LoVo (cell line): ENCODE results near the gene NDUFAF4.
A peak's percentile ranks its signal among the peaks of the same experiment; 100 is the strongest.
"Not testable (repeated sequence)": the region's sequence is repeated elsewhere in the genome, so short reads cannot be mapped to it uniquely, and the experiment has no call there.

Experiments used
- DNase-seq: peaks from one replicate; pipeline ENCODE4 v3.0.0-alpha.2; 2016; ENCODE audit warnings: low spot score

NDUFAF4 gene

DNA sequence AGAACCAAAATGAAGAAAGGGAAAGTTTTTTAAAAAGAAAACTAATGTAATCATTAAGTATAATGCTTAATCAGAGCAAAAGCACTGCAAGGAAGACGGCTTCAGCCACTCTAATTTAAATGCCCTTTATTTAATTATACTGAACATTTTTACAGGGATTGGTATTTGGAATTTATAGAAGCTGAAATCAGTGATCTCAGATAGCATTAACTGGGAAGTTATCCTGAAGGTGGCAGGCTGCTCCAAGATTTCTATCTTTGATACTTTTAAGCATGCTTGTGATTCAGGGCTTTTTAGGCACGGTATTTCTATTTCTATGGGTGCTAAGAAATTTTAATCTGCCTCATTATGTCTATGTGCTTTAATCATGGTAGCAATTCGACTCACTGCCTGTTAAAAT is 1.3 kb upstream of the NDUFAF4 start:
- DNase-seq = peak; percentile 53

DNA sequence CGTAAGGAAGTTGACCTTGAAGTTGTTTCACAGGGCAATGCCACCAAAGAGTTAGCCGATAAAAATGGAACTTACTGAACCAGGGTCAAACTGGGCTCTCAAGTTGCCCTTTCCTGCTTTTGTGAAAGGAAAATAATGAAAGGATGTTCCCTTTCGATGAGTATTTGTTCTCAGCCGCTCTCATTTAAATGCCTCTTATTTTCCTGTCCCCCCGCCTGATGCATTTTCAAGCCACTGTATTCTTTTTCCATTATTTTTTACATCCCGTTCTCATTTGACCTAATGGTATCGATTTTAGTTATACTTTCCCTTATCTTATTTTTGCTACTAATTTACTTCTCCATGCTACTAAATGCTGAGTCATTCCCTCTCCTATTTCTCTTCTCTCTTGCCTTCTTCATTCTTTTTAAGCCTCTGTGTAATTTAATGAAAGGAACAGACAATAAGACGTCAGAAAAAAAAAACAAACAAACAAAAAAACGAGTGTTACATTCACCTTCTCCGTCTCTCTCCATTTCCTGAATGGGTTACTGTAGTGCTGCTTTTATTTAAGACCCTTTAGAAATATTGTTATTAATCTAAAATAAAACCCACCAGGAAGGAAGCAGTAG is 655 bp upstream of the NDUFAF4 start:
- no peak for DNase-seq

DNA sequence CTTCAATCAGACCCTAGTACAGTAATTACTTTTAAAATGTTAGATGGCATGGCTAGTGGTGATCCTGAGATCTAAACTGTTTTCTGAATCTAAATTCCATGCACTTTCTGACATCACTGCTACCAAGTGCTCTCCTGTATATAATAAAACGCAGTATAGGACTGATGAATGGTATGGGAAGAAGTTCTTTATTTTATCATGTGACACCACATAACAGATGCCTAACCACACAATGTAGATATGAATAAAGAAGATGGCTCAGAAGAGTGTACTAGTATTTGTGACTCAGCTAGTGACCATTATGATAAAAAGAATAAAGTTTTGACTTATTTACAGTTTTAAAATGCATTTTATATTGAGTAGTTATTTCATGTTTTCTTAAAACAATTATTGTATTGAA is 8.5 kb downstream of the NDUFAF4 start:
- DNase-seq = no peak

DNA sequence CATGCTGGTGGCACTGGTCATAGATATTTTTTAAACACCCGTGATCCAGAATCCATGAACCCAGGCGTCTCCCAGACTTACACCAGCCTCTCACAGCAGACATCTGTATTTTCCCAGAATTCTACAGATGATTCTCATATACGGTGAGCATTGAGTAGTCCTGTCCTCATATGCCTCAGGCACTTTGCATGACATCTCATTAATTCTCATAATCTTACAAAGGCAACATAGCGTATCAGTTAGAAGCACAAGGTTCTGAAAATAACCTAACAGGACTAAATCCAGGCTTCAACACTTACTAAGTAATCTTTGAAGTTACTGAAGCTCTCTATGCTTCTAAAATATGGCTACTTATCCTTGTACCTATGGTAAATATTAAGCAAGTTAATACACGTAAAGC is 8.9 kb downstream of the NDUFAF4 start:
- no peak for DNase-seq

DNA sequence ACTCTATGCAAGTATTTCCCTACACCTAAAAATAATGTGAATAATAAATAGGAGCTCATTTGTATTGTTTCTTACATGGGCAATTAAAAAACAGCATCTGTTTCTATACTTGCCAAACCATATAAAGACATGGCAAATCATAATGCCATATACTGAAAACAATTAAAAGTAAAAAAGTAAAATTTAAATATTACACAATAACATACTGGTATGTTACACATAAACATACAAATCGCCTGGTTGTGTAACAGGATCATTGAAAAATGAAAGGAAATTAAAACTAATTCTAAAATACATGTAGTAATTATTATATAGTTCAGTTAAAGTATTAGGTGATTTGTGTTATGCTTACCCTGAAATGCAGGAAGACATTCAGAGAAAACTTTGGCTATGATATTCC is 11.2 kb downstream of the NDUFAF4 start:
- no peak for DNase-seq

DNA sequence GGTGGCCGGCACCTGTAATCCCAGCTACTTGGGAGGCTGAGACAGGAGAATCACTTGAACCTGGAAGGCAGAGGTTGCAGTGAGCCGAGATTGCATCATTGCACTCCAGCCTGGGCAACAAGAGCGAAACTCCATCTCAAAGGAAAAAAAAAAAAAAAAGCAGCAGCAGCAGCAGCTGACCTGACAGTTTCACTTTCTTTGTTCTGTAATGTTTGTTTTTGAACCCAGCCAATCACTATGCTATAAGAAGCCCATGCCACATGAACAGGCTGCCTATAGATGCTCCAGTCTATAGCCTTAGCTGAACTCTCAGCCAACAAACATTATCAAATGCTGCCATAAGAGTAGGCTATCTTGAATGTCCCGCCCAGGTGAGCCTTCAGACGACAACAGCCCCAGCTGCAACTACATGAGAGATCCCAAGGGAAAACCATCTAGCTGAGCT is 12.5 kb downstream of the NDUFAF4 start:
- DNase-seq = not testable (repeated sequence)

DNA sequence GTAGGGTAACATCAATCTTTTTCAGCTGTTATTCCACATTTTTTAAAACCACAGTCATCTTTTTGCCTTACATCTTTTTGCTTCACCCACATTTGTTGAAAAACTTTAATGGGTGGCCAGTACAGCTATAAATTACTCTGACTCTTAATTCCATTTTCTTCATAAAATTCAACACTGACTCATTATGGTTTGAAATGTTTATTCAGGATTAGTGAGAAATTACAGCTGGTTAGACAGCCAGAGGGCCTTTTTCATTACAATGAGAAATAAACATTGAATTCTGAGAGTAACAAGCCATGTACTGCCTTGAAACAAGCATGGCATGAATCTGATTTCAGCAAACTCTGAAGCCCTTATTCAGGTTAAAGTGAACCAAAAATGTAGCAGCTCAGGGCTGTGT is 19.5 kb downstream of the NDUFAF4 start:
- no peak for DNase-seq

DNA sequence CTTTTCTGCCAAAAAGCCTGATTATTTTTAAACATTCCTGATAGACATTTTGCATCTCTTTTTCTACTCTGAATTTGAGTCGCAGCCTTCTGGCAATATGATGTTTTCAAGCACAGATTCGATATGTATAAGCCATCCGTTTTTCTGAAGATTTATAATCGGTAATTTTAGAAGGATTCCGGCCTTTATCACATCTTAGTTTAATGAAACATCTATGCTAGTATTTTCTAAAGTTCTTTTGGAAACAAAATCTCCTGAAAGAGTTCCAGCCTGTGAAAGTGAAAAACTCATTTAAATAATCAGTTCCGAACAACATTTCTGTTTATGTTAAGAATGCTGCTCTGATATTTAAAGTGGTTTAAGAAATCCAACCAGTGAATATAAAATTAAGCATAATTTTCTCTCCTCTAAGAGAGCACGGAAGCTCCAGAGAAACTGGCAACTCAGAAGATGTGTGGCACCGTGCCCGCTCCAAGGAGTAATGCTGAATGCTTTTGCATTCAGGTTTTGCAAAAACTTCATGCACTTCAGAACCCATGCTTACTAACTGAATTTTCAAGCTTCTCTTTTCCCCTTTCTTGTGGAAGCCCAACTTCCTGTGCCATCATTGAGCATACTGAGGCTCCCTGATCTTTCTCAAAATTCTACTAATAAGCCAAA is 20.7 kb downstream of the NDUFAF4 start:
- no peak for DNase-seq

DNA sequence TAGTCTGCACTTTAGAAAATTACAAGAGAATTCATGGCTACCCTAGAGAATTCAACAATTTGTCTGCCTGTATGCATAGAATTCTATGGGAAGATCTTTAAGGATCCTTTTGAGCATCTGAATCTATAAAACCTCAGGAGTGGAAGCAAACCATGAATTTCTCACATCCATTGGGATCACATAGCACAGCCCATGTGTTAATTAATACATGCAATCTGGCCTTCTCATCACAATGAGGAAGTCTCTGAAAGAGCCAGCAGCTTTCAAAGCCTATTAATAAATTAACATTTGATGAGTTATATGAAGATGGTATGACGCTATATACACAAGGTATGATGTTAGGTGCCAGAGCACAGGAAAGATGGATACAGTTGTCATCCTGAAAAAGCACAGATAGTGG is 24.7 kb downstream of the NDUFAF4 start:
- no peak for DNase-seq

DNA sequence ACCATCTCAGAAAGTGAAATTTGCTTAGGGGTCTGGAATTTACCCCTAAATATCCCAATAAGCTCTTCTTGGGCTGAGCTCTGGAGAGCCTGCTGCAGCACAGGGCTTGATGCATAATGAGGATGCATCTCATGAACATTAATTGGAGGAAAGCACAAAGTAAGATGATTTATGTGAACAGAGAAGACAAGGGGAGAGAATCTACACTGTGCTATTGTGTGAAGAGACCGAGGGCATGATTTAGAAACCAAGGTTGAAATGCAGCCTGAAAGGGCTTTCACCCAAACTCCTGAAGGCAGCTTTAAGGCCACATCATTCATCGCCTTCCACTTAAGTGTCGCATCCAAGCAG is 32.7 kb downstream of the NDUFAF4 start:
- DNase-seq = no peak

DNA sequence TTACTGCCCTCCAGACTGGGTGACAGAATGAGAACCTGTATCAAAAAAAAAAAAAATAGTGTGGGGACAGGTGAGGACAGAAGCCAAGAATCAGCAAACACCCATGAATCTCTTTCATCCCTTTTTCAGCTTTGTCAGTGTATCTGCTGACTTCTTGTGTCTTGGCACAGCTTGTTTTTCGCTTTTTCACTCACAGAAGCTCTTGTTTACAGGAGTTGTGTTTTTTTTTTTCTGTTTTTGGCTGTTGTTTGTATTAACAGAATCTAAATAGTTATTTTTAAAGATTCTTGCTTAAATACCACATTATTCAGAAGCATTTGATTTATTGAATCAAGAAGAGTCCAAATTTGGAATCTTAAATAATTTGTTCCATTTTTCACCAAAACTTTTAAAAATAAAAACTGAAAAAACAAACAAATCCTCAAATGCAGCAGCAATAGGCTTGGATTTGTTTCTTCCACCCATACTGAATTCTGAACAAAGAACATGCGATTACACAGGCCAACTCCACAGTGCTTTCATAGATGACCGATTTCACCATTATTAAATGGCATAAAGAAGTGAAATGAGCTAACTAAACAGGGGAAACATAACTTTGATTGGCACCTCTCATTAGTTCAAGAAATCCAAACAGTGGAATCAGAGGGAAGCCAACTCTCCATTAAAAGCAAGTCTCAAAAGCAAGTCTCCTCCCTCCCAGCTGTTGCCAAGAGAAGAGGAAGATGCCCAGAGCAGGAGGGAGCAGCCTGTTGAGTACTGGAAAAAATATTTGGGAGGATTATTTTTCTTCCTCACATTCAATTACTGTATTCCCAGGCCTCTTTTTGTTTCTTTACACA is 33.3 kb downstream of the NDUFAF4 start:
- DNase-seq = no peak

DNA sequence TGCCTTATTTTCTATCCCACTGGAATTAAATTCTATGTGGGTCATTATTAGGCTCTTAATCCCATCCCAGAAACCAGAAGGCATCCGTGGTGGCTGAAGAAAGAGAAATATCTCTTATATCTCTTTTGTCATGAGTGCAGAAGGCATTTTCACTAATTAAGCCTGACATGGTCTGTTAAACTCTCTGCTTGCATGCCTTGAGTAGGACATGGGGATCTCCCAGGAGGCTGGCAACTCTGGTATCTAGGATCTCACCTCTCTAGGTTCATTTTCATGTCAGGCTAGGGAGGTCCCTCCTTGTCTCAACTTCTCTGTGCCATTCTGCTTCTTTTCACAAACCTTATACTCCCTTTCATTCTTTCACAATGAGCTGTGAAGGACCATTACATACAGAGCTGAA is 35.1 kb downstream of the NDUFAF4 start:
- no peak for DNase-seq

DNA sequence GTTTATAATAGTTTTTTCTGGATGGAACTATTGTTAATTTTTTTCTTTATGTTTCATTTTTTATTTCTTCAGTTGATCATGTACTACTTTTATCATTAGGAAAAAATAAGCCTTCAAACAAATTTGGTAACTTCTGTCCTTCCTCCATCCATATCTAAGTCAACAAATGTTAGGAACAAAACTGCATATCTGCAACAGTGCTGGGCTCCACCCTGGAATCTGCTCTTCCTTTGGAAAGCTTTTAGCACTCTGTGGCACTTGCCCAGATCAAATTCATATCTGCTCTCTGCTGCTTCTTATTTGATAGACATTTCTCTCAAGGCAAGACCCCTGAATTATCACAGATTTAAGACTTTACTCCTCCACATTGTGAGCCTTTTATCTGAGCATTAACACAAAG is 36.1 kb downstream of the NDUFAF4 start:
- DNase-seq = no peak

DNA sequence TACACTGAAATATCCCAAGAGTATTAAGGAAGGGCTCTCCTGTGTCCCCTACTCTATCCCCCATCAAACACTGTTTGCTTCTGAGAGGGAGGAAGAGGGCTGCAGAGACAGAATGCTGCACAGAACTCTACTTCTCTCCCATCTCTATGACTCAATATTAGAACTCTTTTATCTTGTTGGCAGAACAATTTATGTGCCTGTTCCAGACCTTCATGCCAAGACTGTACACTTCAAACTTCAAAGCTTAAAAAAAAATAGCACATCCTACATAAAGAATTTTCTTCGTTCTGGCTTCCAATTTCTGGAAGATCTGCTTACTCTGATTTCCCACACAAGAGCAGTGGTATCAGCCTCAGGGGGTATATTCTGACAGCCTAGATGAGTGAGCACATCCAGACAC is 40.8 kb downstream of the NDUFAF4 start:
- DNase-seq = no peak

DNA sequence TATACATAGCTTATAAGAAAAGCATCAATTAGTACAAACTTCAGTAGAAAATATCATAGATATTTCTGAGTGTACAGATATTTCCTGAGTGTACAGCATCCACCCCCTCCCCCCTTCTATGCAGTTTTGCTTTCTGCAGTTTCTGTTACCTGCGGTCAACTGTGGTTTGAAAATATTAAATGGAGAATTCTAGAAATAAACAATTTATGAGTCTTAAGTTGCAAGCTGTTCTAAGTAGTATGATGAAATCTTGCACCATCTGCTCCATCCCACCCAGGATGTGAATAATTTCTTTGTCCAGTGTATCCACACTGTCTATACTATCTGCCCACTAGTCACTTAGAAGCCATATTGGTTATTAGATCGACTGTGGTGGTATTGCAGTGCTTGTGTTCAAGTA is 44.6 kb downstream of the NDUFAF4 start:
- no peak for DNase-seq

DNA sequence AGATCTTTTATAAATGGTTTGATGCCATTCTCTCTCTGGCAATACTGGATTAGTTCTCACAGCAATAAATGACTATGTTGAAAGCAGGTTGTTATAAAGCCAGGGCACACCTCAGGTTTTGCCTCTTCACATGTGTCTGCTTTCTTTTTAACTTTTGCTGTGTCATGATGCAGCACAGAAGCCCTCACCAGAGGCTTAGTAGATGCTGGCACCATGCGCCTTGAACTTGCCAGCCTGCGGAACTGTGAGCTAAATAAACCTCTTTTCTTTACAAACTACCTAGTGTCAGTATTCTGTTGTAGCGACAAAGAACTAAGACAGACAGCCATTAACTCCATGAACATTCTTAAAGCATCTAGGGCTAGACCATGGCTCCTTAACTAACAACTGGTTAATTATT is 45.1 kb downstream of the NDUFAF4 start:
- DNase-seq = no peak

DNA sequence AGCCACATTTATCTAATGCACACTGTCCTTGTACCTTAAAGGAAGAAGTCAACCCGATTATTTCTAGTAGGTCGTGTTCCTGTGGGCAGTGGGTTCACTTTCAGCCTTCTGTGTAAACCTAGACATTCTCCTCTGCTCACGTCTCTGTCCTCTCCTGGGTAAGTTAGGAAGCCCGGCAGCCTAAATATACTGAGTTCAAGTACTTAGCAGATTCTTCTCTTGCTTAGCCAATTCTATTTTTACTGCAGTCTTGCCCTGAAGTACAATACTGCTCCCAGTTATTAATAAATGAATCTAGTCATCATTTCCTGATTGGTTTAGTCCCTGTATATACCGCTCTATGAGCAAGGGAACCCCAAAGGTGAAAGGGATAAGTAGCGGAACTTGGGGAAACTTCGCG is 45.8 kb downstream of the NDUFAF4 start:
- no peak for DNase-seq

DNA sequence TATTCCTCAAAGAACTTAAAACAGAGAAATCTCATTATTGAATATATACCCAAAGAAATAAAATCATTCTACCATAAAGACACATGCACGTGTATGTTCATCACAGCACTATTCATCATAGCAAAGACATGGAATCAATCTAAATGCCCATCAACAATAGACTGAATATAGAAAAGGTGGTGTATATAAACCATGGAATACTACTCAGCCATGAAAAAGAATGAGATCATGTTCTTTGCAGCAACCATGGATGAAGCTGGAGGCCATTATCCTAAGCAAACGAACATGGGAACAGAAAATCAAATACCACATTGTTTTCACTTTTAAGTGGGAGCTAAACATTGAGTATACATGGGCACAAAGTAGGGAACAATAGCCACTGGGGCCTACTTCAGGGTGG is 48.1 kb downstream of the NDUFAF4 start:
- DNase-seq = no peak

DNA sequence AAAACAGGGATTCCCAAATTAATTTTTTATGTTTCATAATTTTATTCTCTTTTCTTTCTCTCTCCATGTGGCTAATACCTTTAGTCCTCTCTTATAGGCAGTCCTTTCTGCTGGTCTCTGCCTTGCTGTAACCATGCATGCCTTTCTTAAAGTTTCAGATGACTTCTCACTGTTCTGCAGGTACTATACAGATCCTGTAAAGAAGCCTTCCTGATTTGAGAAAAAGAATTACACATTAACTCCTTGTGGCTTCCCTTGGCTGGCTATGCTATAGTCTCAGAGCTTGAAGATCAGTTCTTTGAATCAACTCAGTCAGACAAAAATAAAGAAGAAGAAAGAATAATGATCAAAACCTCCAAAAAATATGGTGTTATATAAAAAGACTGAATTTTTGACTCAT is 53.2 kb downstream of the NDUFAF4 start:
- no peak for DNase-seq

DNA sequence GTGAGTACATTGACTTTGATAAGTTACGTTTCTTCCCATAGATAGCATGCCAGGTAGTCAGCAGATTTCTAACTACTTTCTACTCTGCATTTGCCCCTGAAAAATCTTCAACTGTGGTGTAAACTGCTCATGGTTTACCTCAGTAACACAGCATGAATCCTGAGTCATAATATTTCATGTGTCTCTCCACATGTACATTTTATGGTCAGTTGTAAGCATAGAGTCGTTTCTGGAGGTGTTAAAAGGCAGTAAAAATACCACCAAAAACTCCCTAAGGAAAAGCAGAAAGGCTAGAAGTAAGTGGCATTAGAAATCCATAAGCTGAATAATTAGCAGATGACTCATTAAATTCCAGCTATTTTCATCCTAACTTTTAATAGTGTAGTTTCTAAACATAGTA is 56.3 kb downstream of the NDUFAF4 start:
- no peak for DNase-seq
